ENCODE measurements around the gene NQO2. TPM values are rescaled to one million over a fixed set of nuclear protein-coding genes. Genes with fewer than 3 reads are reported as not detected.

The NQO2 gene
- total and polyA plus RNA-seq, 2 of the 13 experiments (the other 11 are each of a cell fraction or from before 2014, with no cell fraction given): 32.2 to 56.5 TPM

GRCh38 chr6:3068329-3069214 is 68.9 kb downstream of the NQO2 start, which contains the start of gene RIPK1 (continued):
- TF ChIP-seq CBX5 (CRISPR knock-in tag; IDR thresholded peaks at IDR 0.05; ENCODE audit: borderline replicate concordance): no peak
- TF ChIP-seq ZXDC (CRISPR knock-in tag; IDR thresholded peaks at IDR 0.05): 0 out of 2 replicates have a peak, but pooled peaks have one; percentile 22
- TF ChIP-seq ZNF597 (CRISPR knock-in tag; IDR thresholded peaks at IDR 0.05): 0 out of 2 replicates have a peak, but pooled peaks have one; percentile 17
- TF ChIP-seq ARNTL (CRISPR knock-in tag; IDR thresholded peaks at IDR 0.05): no peak
- peak; percentile 94 for TF ChIP-seq GABPB1 (CRISPR knock-in tag; IDR thresholded peaks at IDR 0.05)
- no peak for TF ChIP-seq THAP8 (CRISPR knock-in tag; IDR thresholded peaks at IDR 0.05; ENCODE audit: borderline replicate concordance)
- no peak; the same call in 1 of the 2 replicates for TF ChIP-seq JUND (CRISPR knock-in tag; IDR thresholded peaks at IDR 0.05)
- peak; percentile 76; the same call in 1 of the 2 replicates for TF ChIP-seq ZBTB43 (CRISPR knock-in tag; conservative IDR thresholded peaks at IDR 0.05)
- no peak for TF ChIP-seq TBX3 (IDR thresholded peaks at IDR 0.05; ENCODE audit: borderline replicate concordance)
- TF ChIP-seq ZNF496 (CRISPR knock-in tag; IDR thresholded peaks at IDR 0.05; ENCODE audit: insufficient replicate concordance): no peak
- peak; percentile 84 for TF ChIP-seq HDAC1 (CRISPR knock-in tag; IDR thresholded peaks at IDR 0.05)
- TF ChIP-seq MIXL1 (CRISPR knock-in tag; IDR thresholded peaks at IDR 0.05): no peak; the same call in 1 of the 2 replicates
- TF ChIP-seq ATRX (CRISPR knock-in tag; IDR thresholded peaks at IDR 0.05; ENCODE audit: borderline replicate concordance): no peak
- TF ChIP-seq HOXA3 (CRISPR knock-in tag; IDR thresholded peaks at IDR 0.05): peak; percentile 77
- peak; percentile 9 for TF ChIP-seq DBP (CRISPR knock-in tag; IDR thresholded peaks at IDR 0.05; ENCODE audit: not compliant biosample characterization)
- TF ChIP-seq ZNF101 (CRISPR knock-in tag; IDR thresholded peaks at IDR 0.05; ENCODE audit: borderline replicate concordance, low read depth): no peak
- no peak for TF ChIP-seq ZNF704 (CRISPR knock-in tag; IDR thresholded peaks at IDR 0.05; ENCODE audit: borderline replicate concordance)
- TF ChIP-seq E2F1 (CRISPR knock-in tag; IDR thresholded peaks at IDR 0.05): peak; percentile 85
